NCI-H510A treated with DMSO at 0.1 percent for 48 hours (cell line): ENCODE results near the gene SLC4A8.
"Not testable (repeated sequence)": the region's sequence is repeated elsewhere in the genome, so short reads cannot be mapped to it uniquely, and the experiment has no call there.

ENCODE experiments used
- DNase-seq: peaks from one replicate; lab custom pipeline; 2025; lab: John Stamatoyannopoulos, UW

Gene SLC4A8

GRCh38 chr12:51480978-51481377, 56.3 kb downstream of the SLC4A8 start:
- DNase-seq: no peak

GRCh38 chr12:51482929-51483697, 58.5 kb downstream of the SLC4A8 start:
- no peak for DNase-seq

- no peak for DNase-seq
Measured at GRCh38 chr12:51484119-51484518, 59.5 kb downstream of the SLC4A8 start.

- no peak for DNase-seq
Measured at GRCh38 chr12:51488281-51488680, 63.6 kb downstream of the SLC4A8 start.

- no peak for DNase-seq
Measured at GRCh38 chr12:51493281-51493680, 68.7 kb downstream of the SLC4A8 start.

- DNase-seq: no peak
Measured at GRCh38 chr12:51496895-51497294, 72.3 kb downstream of the SLC4A8 start.

GRCh38 chr12:51504851-51505250, 80.2 kb downstream of the SLC4A8 start:
- DNase-seq: no peak

- no peak for DNase-seq
Measured at GRCh38 chr12:51505360-51506105, 80.9 kb downstream of the SLC4A8 start.

- DNase-seq: no peak
Measured at GRCh38 chr12:51507178-51507577, 82.5 kb downstream of the SLC4A8 start.

GRCh38 chr12:51508285-51508684, 83.7 kb downstream of the SLC4A8 start:
- no peak for DNase-seq

GRCh38 chr12:51511546-51512260, 87.1 kb downstream of the SLC4A8 start:
- DNase-seq: no peak

- DNase-seq: no peak
Measured at GRCh38 chr12:51512438-51512837, 87.8 kb downstream of the SLC4A8 start.

- DNase-seq: not testable (repeated sequence)
Measured at GRCh38 chr12:51515037-51515436, 90.4 kb downstream of the SLC4A8 start.

- no peak for DNase-seq
Measured at GRCh38 chr12:51517316-51517715, 92.7 kb downstream of the SLC4A8 start.

- DNase-seq: no peak
Measured at GRCh38 chr12:51517800-51518199, 93.2 kb downstream of the SLC4A8 start.

GRCh38 chr12:51519755-51520154, 95.1 kb downstream of the SLC4A8 start:
- DNase-seq: no peak

- DNase-seq: no peak
Measured at GRCh38 chr12:51520576-51521325, 96.1 kb downstream of the SLC4A8 start.

GRCh38 chr12:51521554-51522276, 97.1 kb downstream of the SLC4A8 start:
- peak; percentile 5 for DNase-seq

- DNase-seq: no peak
Measured at GRCh38 chr12:51522696-51523095, 98.1 kb downstream of the SLC4A8 start.

GRCh38 chr12:51524386-51524901, 99.8 kb downstream of the SLC4A8 start:
- DNase-seq: no peak

GRCh38 chr12:51525518-51525917, 100.9 kb downstream of the SLC4A8 start:
- DNase-seq: no peak
